NCI-H748 treated with DMSO at 0.1 percent for 48 hours (cell line): ENCODE results near the gene MSTO1.
"Not testable (repeated sequence)": the region's sequence is repeated elsewhere in the genome, so short reads cannot be mapped to it uniquely, and the experiment has no call there.

Experiments
- DNase-seq: peaks from one replicate; lab custom pipeline; 2025; lab: John Stamatoyannopoulos, UW

The MSTO1 gene

DNA sequence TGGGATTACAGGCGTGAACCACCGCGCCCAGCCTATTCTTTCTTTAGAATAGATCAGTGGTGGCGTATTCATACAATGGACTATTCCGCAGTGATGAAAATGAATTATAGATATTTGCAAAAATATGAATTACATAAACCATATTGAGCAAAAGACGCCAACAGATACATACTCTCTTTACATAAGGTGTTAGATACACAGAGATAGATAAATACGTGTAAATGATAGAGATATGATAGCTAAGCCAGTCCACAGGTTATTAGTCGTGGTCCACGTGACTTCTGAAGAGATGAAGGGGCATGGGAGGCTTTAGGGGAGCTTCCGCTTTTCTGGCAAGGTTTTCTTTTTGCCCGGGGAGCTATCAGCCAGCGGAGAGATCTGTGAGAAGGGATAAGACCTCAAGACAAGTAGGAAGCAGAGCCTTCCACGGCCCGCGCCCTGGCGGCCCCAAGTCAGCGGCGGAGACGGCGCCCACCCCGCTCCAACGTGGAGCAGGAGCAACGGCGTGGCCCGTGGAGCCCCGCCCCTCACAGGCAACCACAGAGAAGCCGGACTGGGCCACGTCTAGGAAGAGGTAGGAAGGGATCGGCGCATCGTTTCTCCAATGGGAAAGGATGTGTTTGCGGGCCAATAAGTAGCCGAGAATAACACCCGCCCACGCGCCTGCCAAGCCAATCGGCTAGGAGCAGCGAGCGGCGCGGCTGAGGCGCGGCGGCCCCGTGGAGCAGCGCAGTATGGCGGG is at the start of gene MSTO1:
MSTO1 (plus strand) TSS at position 704 of the 742 bp plus-strand sequence; CDS start at position 735, 31 bp downstream.
- peak; percentile 94 for DNase-seq

DNA sequence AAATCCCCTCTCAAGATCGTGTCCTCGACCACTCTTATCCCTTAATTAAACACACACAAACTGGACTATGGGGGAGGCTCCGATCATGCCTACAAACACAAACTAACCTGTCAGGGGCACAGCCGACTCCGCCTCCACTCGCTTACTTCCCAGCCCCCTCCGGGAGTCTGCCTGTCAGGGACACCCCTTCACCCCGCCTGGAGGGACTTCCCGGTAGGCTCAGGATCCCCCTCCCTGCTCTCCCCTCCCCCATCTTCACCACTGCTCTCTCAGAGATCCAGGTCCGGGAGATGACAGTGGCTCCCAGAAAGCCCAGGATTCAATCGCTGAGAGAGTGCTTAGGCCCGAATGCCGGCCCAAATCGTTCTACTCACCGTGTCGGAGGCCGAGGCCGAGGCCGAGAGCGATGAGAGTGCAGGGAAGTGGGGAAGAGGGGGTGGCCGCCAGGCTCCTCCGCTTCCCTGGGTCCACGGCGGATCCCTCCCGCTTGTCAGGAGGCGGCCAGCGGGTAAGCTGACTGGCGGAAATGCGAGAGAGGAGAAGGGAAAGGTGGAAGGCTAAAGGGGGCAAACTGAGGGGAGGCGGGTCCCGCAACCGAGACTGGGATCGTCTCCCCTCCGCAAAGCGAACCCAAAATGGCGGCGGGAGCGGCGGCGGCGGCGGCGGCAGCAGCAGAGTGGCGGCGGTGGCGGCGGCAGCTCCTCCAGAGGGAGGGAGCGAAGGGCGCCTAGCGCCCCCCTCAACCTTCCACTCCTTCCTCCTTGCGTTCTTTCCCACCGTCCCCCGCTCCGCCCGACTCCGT is 48.0 kb upstream of the MSTO1 start:
- DNase-seq = not testable (repeated sequence)

DNA sequence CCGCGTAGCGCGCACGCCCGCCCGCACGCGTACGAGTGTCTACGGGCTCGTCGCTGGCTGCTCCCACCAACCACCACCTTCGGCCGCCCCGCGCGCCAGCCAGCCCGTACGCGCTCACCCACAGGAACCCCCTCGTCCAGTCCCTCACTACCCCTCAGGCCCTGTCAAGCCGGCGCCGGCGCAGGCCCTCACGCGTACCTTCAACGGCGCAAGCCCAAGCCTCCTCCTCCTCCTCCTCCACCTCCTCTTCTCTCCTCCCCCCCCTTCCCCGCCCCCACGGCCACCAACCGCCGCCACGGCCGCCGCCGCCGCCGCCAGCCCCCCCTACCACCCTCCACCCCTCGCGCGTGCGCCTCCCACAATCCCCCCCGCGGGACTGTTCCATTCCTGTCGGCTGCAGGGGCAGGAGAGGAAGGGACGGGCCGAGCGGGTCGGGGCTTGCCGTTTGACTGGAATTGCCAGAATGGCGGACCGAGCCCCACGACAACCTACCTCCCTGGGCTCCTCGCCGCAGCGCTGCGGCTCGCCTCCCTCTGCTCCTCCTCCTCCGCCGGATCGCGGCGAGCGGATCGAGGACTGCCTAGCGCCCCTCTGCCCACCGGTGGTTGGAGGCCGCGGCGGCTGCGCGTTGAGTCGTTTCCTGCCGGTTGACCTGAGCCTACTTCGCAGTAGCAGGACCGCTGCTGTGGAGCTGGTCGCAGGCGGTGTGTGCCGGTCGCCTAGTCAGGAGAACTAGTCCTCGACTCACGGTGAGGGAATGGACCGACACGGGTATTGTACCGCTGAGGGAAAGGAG is 47.2 kb upstream of the MSTO1 start, which contains the start of gene ASH1L:
ASH1L (minus strand) TSS at position 223 of the 796 bp plus-strand sequence. CDS start 41,284 bp downstream, outside the sequence.
- peak; percentile 83 for DNase-seq

DNA sequence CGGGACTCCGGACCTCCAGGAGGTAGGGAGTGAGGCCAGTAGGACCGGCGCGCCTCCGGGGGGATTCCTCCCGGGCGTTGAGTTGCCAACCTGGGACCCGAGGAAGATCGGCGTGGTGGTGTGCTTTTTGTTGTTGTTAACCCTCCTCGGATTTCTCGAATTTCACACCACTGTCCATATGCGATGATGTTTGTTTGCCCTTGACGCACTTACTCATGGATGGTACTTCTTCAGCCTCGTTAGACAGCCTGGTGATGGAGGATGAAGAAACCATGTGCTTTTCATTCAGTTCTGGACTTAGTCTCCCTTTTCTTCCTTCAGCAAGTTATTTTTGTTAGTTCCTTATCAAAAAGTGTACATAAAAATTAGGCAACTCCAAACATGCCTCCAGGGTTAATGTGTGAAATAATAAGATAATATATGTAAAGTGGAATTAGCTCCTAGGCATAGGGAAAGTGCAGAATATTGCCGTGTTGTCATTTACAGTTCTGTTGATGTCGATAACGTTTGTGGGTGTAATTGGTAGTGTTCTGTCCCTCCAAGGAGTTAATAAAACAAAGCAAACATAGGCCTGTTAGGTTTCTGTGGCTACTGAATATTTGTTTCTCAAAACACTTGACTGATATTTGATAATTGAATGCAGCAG is 46.5 kb upstream of the MSTO1 start:
- DNase-seq = peak; percentile 51

DNA sequence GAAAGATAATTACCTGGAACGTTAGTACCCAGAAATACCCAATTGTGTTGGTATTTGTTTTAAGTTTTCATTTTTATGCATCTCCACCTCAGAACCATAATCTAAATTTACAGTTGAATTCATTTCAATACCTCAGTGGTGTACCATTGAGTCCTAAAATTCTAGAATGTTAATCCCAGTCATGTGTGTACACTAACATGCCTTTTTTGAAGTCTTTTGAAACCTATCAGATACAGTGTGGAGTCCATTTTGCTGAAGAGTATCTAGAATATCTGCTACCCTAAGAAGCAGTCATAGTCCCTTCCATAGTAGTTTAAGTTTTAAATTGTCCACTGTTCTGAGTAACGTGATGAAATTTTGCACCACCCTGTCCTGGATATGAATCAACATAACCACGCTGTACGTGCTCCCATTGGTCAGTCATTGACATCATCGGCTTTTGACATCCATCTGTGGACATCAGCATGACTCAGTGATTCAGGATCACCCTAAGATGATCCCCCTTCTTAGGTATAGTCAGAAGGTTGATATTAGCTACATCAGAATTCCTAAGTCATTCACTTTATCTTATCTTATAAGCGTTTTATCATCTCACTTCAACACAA is 39.9 kb upstream of the MSTO1 start:
- no peak for DNase-seq

DNA sequence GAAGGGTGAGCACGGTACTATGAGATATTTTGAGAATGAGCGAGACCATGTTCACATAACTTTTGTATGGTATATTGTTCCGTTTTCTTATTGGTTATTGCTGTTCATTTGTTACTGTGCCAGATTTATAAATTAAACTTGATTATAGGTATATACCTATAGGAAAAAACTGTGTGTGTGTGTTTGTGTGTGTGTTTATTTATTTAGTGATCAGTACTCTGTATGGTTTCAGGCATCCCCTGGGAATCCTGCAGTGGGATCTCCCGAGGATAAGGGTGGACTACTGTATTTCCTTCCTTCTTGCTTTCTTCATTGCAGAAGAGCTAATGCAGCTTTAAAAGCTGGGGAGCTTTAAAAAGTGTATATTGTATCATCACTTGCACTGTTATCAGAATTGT is 39.4 kb upstream of the MSTO1 start:
- DNase-seq = no peak

DNA sequence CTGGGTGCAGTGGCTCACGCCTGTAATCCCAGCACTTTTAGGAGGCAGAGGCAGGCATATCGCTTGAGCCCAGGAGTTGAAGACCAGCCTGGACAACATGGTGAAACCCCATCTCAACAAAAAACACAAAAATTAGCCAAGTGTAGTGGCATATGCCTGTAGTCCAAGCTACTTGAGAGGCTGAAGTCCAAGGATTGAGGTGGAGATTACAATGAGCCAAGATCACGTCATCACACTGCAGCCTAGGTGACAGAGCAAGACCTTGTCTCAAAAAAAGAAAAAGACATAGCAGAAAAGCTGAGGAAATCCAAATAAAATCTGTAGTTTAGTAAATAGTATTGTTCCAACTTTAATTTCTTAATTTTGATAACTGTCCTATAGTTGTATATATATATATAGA is 35.9 kb upstream of the MSTO1 start:
- no peak for DNase-seq

DNA sequence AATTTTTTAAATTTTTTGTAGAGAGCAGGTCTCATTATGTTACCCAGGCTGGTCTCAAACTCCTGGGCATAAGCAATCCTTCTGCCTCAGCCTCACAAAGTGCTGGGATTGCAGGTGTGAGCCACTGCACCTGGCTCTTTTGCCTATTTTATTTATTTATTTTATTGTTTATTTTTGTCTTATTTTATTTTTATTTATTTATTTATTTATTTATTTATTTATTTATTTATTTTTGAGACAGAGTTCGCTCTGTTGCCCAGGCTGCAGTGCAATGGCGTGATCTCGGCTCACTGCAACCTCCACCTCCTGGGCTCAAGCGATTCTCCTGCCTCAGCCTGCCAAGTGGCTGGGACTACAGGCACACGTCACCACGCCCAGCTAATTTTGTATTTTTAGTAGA is 34.4 kb upstream of the MSTO1 start:
- not testable (repeated sequence) for DNase-seq

DNA sequence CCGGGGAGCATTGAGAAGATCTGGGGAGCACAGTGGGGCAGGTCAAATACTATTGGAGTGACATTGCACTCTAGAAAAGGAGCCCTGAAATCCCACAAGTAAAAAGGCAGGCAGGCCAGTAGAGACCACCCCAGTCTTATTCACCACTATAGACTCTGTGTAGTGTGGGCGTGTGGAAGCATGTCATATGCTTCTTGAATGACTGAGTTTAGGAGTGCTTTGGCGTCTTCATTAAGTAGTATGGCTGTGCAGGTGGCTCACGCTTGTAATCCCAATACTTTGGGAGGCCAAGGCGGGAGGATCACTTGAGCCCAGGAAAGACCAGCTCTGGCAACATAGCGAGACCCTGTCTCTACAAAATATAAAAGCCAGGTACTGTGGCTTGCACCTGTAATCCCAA is 26.2 kb upstream of the MSTO1 start:
- not testable (repeated sequence) for DNase-seq

DNA sequence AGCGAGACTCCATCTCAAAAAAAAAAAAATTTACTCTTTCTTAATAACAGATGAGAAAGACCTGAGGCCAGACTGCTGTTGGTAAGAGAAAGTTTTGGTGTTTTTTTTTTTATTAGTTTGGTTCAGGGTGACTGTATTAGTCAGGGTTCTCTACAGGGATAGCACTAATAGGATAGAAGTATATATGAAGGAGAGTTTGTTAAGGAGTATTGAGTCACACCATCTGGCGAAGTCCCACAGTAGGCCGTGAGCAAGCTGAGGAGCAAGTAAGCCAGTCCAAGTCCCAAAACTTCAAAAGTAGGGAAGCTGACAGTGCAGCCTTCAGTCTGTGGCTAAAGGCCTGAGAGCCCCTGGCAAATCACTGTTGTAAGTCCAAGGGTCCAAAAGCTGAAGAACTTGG is 20.7 kb upstream of the MSTO1 start:
- not testable (repeated sequence) for DNase-seq

DNA sequence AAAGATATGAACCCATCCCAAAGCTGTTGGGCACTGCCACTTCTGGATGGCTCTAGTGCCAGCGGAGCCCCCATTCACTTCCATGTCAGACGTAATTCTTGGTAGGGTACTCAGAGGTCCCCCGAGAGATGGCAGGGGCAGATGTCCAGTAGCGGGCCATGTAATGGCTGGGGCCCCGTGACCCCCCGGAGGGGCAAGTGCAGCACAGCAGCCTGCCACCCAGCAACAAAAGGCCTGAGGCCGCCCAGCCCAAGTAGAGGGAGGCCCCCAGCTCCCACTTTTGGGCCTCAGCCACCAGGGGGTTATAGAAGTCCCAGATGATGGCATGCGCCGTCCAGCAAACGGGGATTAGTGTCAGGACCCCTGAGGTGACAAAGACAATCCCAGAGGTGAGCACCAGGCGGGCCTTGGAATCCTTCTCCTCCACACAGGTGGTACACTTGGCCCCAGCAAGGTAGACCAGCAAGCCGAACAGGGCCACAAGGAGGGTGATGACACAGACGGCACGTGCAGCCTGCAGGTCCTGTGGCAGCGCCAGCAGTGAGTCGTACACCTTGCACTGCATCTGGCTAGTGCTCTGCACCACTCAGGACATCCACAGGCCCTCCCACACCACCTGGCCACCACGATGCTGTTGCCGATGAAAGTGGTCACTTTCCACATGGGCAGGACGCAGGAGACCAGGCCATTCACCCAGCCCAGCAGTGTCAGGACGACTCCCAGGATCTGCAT is 19.3 kb upstream of the MSTO1 start:
- DNase-seq = not testable (repeated sequence)

DNA sequence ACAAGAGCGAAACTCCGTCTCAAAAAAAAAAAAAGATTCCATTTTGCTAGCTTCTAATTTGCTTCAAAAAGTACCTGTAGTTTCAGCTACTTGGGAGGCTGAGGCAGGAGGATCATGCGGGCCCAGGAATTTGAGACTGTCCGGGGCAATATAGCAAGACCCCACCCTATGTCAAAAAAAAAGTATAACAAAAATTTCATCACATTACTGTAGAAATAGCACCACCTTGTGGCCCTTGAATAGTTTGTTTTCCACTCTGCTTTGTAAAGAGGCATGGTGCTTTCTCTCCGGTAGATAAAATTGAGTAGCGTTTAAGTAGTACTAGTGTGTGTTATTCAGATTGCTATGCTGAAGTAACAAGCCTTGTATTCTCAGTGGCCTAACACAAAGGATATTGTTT is 18.2 kb upstream of the MSTO1 start:
- DNase-seq = peak; percentile 73

DNA sequence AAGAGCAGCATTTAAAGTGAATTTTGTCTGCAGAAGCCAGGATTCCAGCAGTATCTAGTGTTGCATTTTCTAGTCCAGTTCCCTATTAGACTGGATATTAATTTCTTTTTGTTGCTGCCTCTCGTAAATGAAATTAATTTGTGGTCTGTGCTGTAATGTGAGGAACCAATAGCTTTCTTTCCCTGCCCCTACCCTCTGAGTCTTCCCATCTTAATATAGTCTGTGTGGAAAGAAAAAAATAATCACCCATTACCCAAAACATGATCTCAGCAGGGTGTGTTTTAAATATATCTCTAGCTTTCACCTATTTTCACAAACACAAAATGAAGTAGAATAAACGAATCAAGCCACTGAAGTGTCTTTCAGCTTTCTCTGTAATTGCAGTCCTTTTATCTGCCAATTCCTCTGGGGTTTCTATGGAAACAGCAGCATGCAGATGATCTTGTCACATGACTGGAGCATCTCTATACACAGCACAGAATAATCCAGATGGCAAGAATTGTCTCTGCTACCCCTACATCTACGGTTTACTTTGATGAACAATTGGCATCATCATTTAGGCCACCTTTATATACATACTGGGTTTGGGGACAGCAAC is 14.0 kb upstream of the MSTO1 start:
- DNase-seq = not testable (repeated sequence)

DNA sequence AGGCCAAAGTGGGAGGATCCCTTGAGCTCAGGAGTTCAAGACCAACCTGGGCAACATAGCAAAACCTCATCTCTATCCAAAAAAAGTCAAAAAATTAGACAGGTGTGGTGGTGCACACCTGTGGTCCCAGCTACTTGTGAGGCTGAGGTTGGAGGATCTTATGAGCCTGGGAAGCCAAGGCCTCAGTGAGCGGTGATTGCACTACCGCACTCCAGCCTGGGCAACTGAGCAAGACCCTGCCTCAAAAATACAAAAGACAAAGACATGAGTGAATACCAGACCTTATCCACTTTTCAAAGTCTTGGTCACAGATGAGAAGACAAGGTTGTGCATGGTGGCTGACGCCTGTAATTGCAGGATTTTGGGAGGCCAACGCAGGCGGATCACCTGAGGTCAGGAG is 13.2 kb upstream of the MSTO1 start:
- DNase-seq = no peak

DNA sequence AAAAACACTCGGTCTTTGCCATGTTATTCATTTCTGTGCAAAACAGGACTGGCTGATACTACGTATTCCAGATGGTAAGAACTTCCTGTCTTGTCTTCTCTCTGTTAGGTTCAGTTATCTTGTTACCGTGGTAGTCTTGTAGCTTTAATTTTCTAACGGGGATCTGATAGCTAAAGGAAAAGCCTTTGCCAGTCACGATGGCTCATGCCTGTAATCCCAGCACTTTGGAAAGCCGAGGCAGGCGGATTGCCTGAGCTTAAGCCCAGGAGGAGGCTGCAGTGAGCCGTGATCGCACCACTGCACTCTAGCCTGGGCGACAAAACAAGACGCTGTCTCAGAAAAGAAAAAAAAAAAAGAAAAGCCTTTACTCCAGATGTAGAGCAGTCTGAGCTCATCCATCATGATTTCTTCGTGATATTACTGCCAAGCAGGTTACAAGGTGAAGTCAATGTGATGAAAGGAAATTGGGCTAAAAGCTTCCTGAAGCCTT is 11.1 kb upstream of the MSTO1 start:
- DNase-seq = no peak

DNA sequence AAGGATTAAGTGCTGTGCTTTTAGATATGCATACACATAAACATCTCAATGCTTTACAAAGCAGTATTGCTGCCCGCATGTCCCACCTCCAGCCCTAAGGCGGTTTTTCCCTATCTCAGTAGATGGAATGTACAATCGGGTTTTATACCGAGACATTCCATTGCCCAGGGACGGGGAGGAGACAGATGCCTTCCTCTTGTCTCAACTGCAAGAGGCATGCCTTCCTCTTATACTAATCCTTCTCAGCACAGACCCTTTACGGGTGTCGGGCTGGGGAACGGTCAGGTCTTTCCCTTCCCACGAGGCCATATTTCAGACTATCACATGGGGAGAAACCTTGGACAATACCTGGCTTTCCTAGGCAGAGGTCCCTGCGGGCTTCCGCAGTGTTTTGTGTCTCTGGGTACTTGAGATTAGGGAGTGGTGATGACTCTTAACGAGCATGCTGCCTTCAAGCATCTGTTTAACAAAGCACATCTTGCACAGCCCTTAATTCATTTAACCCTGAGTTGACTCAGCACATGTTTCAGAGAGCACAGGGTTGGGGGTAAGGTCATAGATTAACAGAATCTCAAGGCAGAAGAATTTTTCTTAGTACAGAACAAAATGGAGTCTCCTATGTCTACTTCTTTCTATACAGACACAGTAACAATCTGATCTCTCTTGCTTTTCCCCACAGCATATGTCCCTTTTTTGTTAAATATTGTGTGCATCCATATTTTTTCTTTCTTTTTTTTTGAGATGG is 10.0 kb upstream of the MSTO1 start:
- not testable (repeated sequence) for DNase-seq

DNA sequence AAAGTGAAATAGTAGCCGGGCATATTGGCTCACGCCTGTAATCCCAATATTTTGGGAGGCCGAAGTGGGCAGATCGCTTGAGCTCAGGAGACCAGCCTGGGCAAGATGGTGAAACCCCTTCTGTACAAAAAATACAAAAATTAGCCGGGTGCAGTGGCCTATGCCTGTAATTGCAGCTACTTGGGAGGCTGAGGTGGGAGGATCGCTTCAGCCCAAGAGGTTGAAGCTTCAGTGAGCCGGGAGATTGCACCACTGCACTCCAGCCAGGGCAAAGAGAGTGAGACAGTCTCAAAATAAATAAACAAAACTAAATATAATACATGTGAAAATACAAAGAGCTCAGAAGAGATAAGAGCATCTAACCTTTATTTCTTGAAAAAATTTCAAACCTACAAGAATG is 2.3 kb upstream of the MSTO1 start:
- DNase-seq = no peak

DNA sequence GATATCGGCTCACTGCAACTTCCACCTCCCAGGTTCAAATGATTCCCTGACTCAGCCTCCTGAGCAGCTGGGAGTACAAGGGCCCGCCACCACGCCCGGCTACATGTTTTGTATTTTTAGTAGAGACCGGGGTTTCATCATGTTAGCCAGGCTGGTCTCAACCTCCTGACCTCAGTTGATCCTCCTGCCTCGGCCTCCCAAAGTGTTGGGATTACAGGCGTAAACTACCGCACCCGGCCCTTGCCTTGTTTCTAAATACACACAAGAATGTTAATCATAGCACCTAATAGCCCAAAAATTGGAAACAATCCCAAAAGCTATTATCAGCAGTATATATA is 1.2 kb upstream of the MSTO1 start:
- DNase-seq = no peak

DNA sequence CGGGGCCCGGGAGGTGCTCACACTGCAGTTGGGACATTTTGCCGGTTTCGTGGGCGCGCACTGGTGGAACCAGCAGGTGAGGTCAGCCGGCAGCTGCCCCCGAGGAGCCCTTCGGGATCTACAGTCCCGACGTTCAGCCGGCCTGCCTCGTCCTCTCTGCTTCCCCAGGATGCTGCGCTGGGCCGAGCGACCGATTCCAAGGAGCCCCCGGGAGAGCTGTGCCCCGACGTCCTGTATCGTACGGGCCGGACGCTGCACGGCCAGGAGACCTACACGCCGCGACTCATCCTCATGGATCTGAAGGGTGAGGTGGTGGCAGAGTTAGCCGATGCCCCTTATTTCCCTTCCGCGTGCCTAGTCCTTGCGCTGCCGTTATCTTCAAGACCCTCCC is 234 bp downstream of the MSTO1 start:
- not testable (repeated sequence) for DNase-seq

DNA sequence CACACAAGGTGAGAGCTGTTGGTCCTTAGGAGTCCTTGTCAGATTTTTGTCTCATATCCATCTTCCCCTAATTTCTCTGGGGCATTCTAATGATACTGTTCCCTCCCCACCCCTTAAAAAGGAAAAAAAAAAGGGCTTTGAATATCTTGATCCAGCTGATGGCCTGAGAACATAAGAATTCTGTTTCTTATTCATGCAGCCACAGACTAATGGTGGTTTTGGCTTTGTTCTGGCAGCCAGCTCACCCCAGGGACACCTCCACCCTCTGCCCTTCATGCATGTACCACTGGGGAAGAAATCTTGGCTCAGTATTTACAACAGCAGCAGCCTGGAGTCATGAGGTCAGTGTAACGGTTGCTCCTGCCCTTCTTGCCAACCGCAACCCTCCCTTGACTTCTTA is 3.2 kb downstream of the MSTO1 start:
- DNase-seq = not testable (repeated sequence)
